Suprapubic skin (tissue), 4 donors: Measurements from ENCODE around the gene S100A16. TPM values are rescaled to one million over a fixed set of nuclear protein-coding genes. Genes with fewer than 3 reads are reported as not detected.
"Not testable (repeated sequence)": the region's sequence is repeated elsewhere in the genome, so short reads cannot be mapped to it uniquely, and the experiment has no call there.

ENCODE experiments used
- DNase-seq, 2 donors: peaks; one replicate each; pipeline ENCODE4 v3.0.0-alpha.2; 2019; ENCODE audit warnings: low spot score in 2 of 2
- H3K27ac ChIP-seq: fragments of 200-600 bp; sonication (generic); one replicate; pipeline ENCODE4 v1.5.1; 2019
- H3K27me3 ChIP-seq: fragments of 200-600 bp; sonication (generic); one replicate; pipeline ENCODE4 v1.5.1; 2019
- H3K36me3 ChIP-seq: fragments of 200-600 bp; sonication (generic); one replicate; pipeline ENCODE4 v1.5.1; 2019
- H3K4me1 ChIP-seq: fragments of 200-600 bp; sonication (generic); one replicate; pipeline ENCODE4 v1.5.1; 2019
- H3K4me3 ChIP-seq: fragments of 200-600 bp; sonication (generic); one replicate; pipeline ENCODE4 v1.5.1; 2019; ENCODE audit warnings: mild to moderate bottlenecking
- H3K9me3 ChIP-seq: fragments of 200-600 bp; sonication (generic); one replicate; pipeline ENCODE4 v1.5.1; 2019
- CTCF ChIP-seq, 2 donors: fragments of 200-600 bp in 1 of 2; fragments of 450-650 bp in 1 of 2; sonication (generic) in 1 of 2; IDR thresholded peaks; one replicate each; pipeline ENCODE4 v1.5.1; 2016 to 2019; ENCODE audit warnings: antibody characterized with exemption in 2 of 2, mild to moderate bottlenecking in 1 of 2, moderate library complexity in 1 of 2
- EP300 ChIP-seq: sonication (generic); formaldehyde crosslinking; IDR thresholded peaks from one replicate; pipeline ENCODE4 v1.6.1; 2017; ENCODE audit warnings: antibody characterized with exemption
- POLR2A ChIP-seq, 2 donors: fragments of 450-650 bp; IDR thresholded peaks; one replicate each; pipeline ENCODE4 v1.6.1; 2017; ENCODE audit warnings: antibody characterized with exemption in 2 of 2, mild to moderate bottlenecking in 2 of 2, moderate library complexity in 2 of 2
- POLR2AphosphoS5 ChIP-seq, 3 donors: sonication (generic); formaldehyde crosslinking; IDR thresholded peaks; one replicate each; pipeline ENCODE4 v1.6.1; 2017; ENCODE audit warnings: antibody characterized with exemption in 3 of 3
- WGBS: methylation state at CpG from one replicate; pipeline ENCODE4 v1.1.5; 2018; 5-methylcytosine and 5-hydroxymethylcytosine counted together
- total RNA-seq, 4 donors: library from RNA; depleted of rRNA; stranded (reverse); fragments of >200 nt; gene quantifications; one replicate each; pipeline ENCODE4 v1.1.0, GENCODE V29; 2016

The S100A16 gene
- total RNA-seq, 4 donors from 2014 or later, result 133 to 668 (median 414) TPM

GRCh38 chr1:153586347-153586746 lies 26.6 kb downstream of the S100A16 start:
- TF ChIP-seq POLR2A (IDR thresholded peaks at IDR 0.05), result no peak
- TF ChIP-seq CTCF (IDR thresholded peaks at IDR 0.05), result no peak
- no peak for TF ChIP-seq EP300
- no peak for TF ChIP-seq POLR2AphosphoS5 (IDR thresholded peaks at IDR 0.05)
- Histone ChIP-seq H3K4me3 (no peak overlapping the region), H3K9me3 (no peaks in the 10 kb centered on the region), H3K27ac (no peak overlapping the region), H3K36me3 (no peaks in the 10 kb centered on the region), H3K4me1 (no peaks in the 10 kb centered on the region), H3K27me3 (no peaks in the 10 kb centered on the region)
- 29% methylated on average over 1 of the region's 1 CpG for WGBS
- DNase-seq, result no peak

- Histone ChIP-seq H3K9me3 (no peaks in the 10 kb centered on the region), H3K36me3 (no peaks in the 10 kb centered on the region), H3K4me1 (no peaks in the 10 kb centered on the region), H3K4me3 (no peak overlapping the region), H3K27me3 (no peaks in the 10 kb centered on the region), H3K27ac (no peak overlapping the region)
- no peak for TF ChIP-seq POLR2AphosphoS5 (IDR thresholded peaks at IDR 0.05)
- TF ChIP-seq EP300, result no peak
- TF ChIP-seq CTCF (IDR thresholded peaks at IDR 0.05), result no peak
- no peak for TF ChIP-seq POLR2A (IDR thresholded peaks at IDR 0.05)
- no peak for DNase-seq
- 81% methylated on average over 1 of the region's 1 CpG for WGBS
These were observed 27.9 kb downstream of the S100A16 start for GRCh38 chr1:153585006-153585405.

GRCh38 chr1:153583976-153584375 lies 29.0 kb downstream of the S100A16 start:
- TF ChIP-seq EP300 (no peak), CTCF (IDR thresholded peaks at IDR 0.05) (no peak), POLR2A (IDR thresholded peaks at IDR 0.05) (no peak), POLR2AphosphoS5 (IDR thresholded peaks at IDR 0.05) (no peak)
- Histone ChIP-seq H3K4me1 (no peaks in the 10 kb centered on the region), H3K9me3 (no peaks in the 10 kb centered on the region), H3K27ac (no peak overlapping the region), H3K27me3 (no peaks in the 10 kb centered on the region), H3K36me3 (no peaks in the 10 kb centered on the region), H3K4me3 (no peak overlapping the region)
- no peak for DNase-seq
- 76% methylated on average over 2 of the region's 2 CpGs for WGBS

- H3K27me3 ChIP-seq, H3K27ac ChIP-seq, H3K9me3 ChIP-seq, H3K4me3 ChIP-seq, DNase-seq, H3K36me3 ChIP-seq, H3K4me1 ChIP-seq: not testable (repeated sequence)
- WGBS, result 84% methylated on average over 3 of the region's 3 CpGs
These were observed 29.4 kb downstream of the S100A16 start for GRCh38 chr1:153583514-153583913.

- H3K4me3 ChIP-seq, H3K4me1 ChIP-seq, H3K36me3 ChIP-seq, H3K27me3 ChIP-seq, H3K9me3 ChIP-seq, DNase-seq, H3K27ac ChIP-seq: not testable (repeated sequence)
- WGBS, result 97% methylated on average over 17 of the region's 34 CpGs
These were observed 30.1 kb downstream of the S100A16 start for GRCh38 chr1:153582836-153583235.

- DNase-seq, result no peak
- Histone ChIP-seq H3K27ac (no peak overlapping the region), H3K9me3 (no peaks in the 10 kb centered on the region), H3K4me3 (no peak overlapping the region), H3K4me1 (peaks cover 10% of the 10 kb centered on the region), H3K27me3 (no peaks in the 10 kb centered on the region), H3K36me3 (no peaks in the 10 kb centered on the region)
- TF ChIP-seq CTCF (IDR thresholded peaks at IDR 0.05), result no peak
- TF ChIP-seq POLR2AphosphoS5 (IDR thresholded peaks at IDR 0.05), result no peak
- TF ChIP-seq POLR2A (IDR thresholded peaks at IDR 0.05), result no peak
- no peak for TF ChIP-seq EP300
- WGBS, result 87% methylated on average over 3 of the region's 3 CpGs
These were observed 34.0 kb downstream of the S100A16 start for GRCh38 chr1:153578936-153579335.
